ENCODE data around the gene ABCD2. TPM values are rescaled to one million over a fixed set of nuclear protein-coding genes. Genes with fewer than 3 reads are reported as not detected.

The ABCD2 gene
- polyA plus RNA-seq, 1 donor from 2014 or later, result 0.43 TPM

GRCh38 chr12:39647383-39647782 lies 27.8 kb upstream of the ABCD2 start:
- no peak overlapping the region for H3K4me2 ChIP-seq (ENCODE audit: low read length)
- TF ChIP-seq EZH2 (IDR thresholded peaks at IDR 0.05; ENCODE audit: borderline replicate concordance, insufficient read depth, low read length, poor library complexity, severe bottlenecking) (no peak), MXI1 (conservative IDR thresholded peaks at IDR 0.05; ENCODE audit: poor library complexity, severe bottlenecking) (no peak), RAD21 (conservative IDR thresholded peaks at IDR 0.05) (no peak), POLR2AphosphoS5 (IDR thresholded peaks at IDR 0.05) (no peak), CTCF (IDR thresholded peaks at IDR 0.05; ENCODE audit: poor library complexity, severe bottlenecking) (no peak), EP300 (conservative IDR thresholded peaks at IDR 0.05; ENCODE audit: poor library complexity, severe bottlenecking) (no peak), SMC3 (conservative IDR thresholded peaks at IDR 0.05; ENCODE audit: poor library complexity) (no peak)
- no peaks in the 10 kb centered on the region for H4K20me1 ChIP-seq (ENCODE audit: insufficient read depth)

GRCh38 chr12:39646963-39647362 lies 27.4 kb upstream of the ABCD2 start:
- H2AFZ ChIP-seq (ENCODE audit: low read depth, low read length), result no peak overlapping the region
- H3K36me3 ChIP-seq (ENCODE audit: insufficient read depth, low read length), result no peaks in the 10 kb centered on the region
- no peak for TF ChIP-seq POLR2AphosphoS5 (IDR thresholded peaks at IDR 0.05)
- no peak for TF ChIP-seq MXI1 (conservative IDR thresholded peaks at IDR 0.05; ENCODE audit: poor library complexity, severe bottlenecking)
- TF ChIP-seq EP300 (conservative IDR thresholded peaks at IDR 0.05; ENCODE audit: poor library complexity, severe bottlenecking), result no peak
- no peak for TF ChIP-seq CTCF (IDR thresholded peaks at IDR 0.05; ENCODE audit: poor library complexity, severe bottlenecking)
- no peak for TF ChIP-seq REST (IDR thresholded peaks at IDR 0.05; ENCODE audit: borderline replicate concordance)
- no peak for TF ChIP-seq SMC3 (conservative IDR thresholded peaks at IDR 0.05; ENCODE audit: poor library complexity)
- no peak for TF ChIP-seq RAD21 (conservative IDR thresholded peaks at IDR 0.05)
- no peak for TF ChIP-seq TAF1 (IDR thresholded peaks at IDR 0.05; ENCODE audit: low read depth)
- TF ChIP-seq EZH2 (IDR thresholded peaks at IDR 0.05; ENCODE audit: borderline replicate concordance, insufficient read depth, low read length, poor library complexity, severe bottlenecking), result no peak
- H3F3A ChIP-seq (ENCODE audit: insufficient read depth, low read length, poor library complexity, severe bottlenecking), result no peaks in the 10 kb centered on the region
- no peaks in the 10 kb centered on the region for H3K9me3 ChIP-seq (ENCODE audit: low read length)
- no peak overlapping the region for H3K4me2 ChIP-seq (ENCODE audit: low read length)
- H3K27me3 ChIP-seq (ENCODE audit: insufficient read depth, low read depth, low read length), result no peaks in the 10 kb centered on the region
- no peaks in the 10 kb centered on the region for H3K9me2 ChIP-seq (ENCODE audit: insufficient read depth, low read length)
- no peaks in the 10 kb centered on the region for H4K20me1 ChIP-seq (ENCODE audit: insufficient read depth)
- H3K79me2 ChIP-seq (replicated peaks; ENCODE audit: insufficient read depth, low read length), result no peaks in the 10 kb centered on the region
- H3K27ac ChIP-seq (ENCODE audit: low read length), result no peak overlapping the region
- H3K4me3 ChIP-seq (ENCODE audit: low read length), result no peak overlapping the region
- H3K9ac ChIP-seq (ENCODE audit: low read length), result no peak overlapping the region

More at GRCh38 chr12:39647383-39647782, 27.8 kb upstream of the ABCD2 start:
- H2AFZ ChIP-seq (ENCODE audit: low read depth, low read length), result no peak overlapping the region
- no peaks in the 10 kb centered on the region for H3K79me2 ChIP-seq (replicated peaks; ENCODE audit: insufficient read depth, low read length)
- no peaks in the 10 kb centered on the region for H3F3A ChIP-seq (ENCODE audit: insufficient read depth, low read length, poor library complexity, severe bottlenecking)
- no peaks in the 10 kb centered on the region for H3K9me3 ChIP-seq (ENCODE audit: low read length)
- H3K4me3 ChIP-seq (ENCODE audit: low read length), result no peak overlapping the region
- no peaks in the 10 kb centered on the region for H3K9me2 ChIP-seq (ENCODE audit: insufficient read depth, low read length)
- no peak overlapping the region for H3K27ac ChIP-seq (ENCODE audit: low read length)
- H3K27me3 ChIP-seq (ENCODE audit: insufficient read depth, low read depth, low read length), result no peaks in the 10 kb centered on the region
- H3K9ac ChIP-seq (ENCODE audit: low read length), result no peak overlapping the region
- no peaks in the 10 kb centered on the region for H3K36me3 ChIP-seq (ENCODE audit: insufficient read depth, low read length)
